ENCODE data around the gene FRMD3.

The FRMD3 gene

DNA sequence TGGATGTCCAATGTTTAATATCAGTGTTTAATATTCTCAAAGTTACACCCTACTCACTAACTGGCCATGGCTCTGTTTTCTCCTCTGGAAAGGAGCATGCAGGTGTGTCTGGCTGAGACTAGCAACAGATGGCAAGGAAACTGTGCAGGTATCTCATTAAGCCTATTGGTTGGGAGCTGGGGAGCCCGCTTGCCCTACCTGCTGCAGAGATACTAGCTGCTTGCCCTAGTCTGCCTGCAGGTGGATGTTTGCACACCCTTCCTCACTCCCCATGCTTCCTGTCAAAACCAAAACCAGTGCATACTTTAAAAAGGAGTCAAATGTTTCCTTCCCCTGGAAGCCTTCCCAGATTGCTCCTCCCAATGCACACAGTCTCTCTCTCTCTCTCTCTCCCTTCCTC, 247.0 kb downstream of the FRMD3 start:
- in situ Hi-C loops (cut with MboI; ENCODE audit: low pct_unique_long_range_greater_than_20kb, low sequenced_read_pairs, unreplicated experiment), result no loop called here
- DNase-seq (ENCODE audit: low spot score), result no peak
- TF ChIP-seq, protein P1, sequence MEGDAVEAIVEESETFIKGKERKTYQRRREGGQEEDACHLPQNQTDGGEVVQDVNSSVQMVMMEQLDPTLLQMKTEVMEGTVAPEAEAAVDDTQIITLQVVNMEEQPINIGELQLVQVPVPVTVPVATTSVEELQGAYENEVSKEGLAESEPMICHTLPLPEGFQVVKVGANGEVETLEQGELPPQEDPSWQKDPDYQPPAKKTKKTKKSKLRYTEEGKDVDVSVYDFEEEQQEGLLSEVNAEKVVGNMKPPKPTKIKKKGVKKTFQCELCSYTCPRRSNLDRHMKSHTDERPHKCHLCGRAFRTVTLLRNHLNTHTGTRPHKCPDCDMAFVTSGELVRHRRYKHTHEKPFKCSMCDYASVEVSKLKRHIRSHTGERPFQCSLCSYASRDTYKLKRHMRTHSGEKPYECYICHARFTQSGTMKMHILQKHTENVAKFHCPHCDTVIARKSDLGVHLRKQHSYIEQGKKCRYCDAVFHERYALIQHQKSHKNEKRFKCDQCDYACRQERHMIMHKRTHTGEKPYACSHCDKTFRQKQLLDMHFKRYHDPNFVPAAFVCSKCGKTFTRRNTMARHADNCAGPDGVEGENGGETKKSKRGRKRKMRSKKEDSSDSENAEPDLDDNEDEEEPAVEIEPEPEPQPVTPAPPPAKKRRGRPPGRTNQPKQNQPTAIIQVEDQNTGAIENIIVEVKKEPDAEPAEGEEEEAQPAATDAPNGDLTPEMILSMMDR (IDR thresholded peaks at IDR 0.05; ENCODE audit: extremely low read depth, insufficient read depth, missing control alignments), result no peak

DNA sequence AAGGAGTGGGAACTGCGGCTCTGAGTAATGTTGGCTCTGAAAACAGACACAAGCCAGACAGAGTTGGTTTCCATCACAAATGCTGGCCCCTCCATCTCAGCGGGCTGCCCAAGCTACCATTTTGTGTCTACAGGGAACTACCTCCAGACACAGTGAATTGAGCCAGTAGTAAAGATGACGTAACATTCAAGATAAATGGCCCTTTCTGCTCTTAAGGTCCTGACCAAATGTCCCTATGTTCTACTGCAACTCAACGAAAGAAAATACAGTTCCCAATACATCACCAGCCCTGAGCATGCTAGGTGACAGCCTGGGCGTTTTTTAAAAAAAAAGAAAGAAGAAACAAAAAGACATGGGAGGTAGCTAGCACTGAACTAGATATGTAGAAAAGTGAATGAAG, 247.5 kb downstream of the FRMD3 start:
- TF ChIP-seq, protein P1 (IDR thresholded peaks at IDR 0.05; ENCODE audit: extremely low read depth, insufficient read depth, missing control alignments), result no peak
- no peak for DNase-seq (ENCODE audit: low spot score)
- in situ Hi-C loops (cut with MboI; ENCODE audit: low pct_unique_long_range_greater_than_20kb, low sequenced_read_pairs, unreplicated experiment), result no loop called here

DNA sequence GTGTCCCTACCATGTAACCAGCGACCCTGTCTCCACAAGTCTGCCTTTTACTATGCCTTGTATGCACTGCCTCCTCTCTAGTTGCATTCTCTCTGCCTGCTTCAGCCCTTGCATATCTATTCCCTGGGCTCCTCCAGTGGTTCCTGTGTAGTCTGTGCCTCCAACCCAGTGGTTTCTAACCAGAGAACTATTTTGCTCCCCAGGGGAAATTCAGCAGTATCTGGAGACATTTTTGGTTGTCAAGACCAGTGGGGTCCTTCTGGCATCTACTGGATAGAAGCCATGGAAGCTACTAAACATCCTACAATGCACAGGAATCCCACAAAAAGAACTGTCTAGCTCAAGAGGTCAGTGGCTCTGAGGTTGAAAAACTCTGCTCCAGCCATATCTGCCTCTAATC, 251.2 kb downstream of the FRMD3 start:
- no peak for DNase-seq (ENCODE audit: low spot score)
- in situ Hi-C loops (cut with MboI; ENCODE audit: low pct_unique_long_range_greater_than_20kb, low sequenced_read_pairs, unreplicated experiment), result no loop called here
- TF ChIP-seq, protein P1 (IDR thresholded peaks at IDR 0.05; ENCODE audit: extremely low read depth, insufficient read depth, missing control alignments), result no peak

DNA sequence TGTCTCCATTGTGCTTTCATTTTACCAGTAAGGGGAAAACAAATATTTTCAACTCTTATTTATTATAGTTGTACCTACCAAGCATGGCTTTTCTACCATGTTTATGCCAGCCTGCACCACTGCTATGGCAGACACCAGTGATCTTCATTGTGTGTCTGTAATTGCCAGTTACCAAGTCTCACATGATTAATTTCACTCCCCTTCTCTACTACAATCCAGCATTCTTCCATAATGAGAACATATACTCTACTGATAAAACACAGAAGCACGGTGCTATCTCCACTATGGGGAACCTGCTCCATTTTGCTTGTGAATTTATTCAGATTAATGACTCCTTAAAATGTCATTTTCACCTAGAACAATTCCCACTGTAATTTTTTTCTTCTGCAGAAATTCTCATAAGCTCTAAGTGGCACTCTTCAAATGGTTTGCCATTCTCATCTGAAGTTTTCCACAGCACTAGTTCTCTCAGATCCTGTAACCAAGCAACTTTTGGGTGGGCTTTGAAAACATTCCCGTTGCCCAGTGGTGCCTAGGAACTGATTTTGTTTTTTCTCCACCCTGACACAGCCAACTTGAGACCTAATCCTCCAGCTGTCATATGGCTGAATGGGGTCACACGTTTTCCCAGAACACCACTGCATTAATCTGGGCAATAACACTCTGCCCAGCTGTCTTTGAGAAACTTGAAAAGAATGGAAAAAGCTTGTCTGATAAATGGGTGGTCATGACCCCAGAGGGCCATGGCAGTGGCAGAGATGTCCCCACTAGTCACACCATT, 252.6 kb downstream of the FRMD3 start:
- TF ChIP-seq, protein P1 (IDR thresholded peaks at IDR 0.05; ENCODE audit: extremely low read depth, insufficient read depth, missing control alignments), result no peak
- no peak for DNase-seq (ENCODE audit: low spot score)
- in situ Hi-C loops (cut with MboI; ENCODE audit: low pct_unique_long_range_greater_than_20kb, low sequenced_read_pairs, unreplicated experiment), result no loop called here

DNA sequence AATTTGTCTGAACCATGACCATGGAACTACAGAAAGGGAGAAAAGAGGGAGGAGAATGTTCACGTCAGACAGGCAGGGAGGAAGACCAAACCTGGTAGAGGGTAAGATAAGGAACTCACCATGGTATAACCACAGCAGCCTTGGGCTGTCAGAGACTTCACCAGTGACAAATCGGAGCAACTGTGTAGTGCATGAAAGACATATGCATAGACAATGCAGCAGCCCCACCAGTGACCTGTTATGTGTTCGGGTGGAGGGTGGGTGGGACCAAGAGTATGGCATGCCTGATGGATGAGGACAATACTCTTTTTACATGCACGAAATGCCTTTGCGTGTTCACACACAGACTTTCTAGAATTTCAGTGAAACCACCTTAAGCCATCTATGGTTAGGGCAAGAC, 253.5 kb downstream of the FRMD3 start:
- in situ Hi-C loops (cut with MboI; ENCODE audit: low pct_unique_long_range_greater_than_20kb, low sequenced_read_pairs, unreplicated experiment), result no loop called here
- no peak for DNase-seq (ENCODE audit: low spot score)
- TF ChIP-seq, protein P1 (IDR thresholded peaks at IDR 0.05; ENCODE audit: extremely low read depth, insufficient read depth, missing control alignments), result no peak

DNA sequence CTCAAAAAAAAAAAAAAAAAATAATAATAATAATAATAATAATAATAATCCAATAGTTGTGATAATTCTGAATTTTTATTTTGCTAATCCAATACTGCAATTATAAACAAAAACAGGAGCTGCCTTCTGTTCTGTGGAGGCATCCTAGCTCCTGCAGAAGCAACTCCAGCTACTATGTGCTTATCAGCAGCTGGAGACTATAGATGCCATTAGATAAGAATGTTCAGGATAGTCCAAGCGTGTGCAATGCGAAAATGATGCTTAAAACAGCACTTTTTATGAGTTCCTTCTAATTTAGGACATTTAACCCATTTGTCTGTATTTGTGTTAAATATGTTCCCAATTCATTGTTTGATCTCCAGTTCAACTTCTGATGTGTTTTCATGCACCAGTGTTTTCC, 254.7 kb downstream of the FRMD3 start:
- TF ChIP-seq, protein P1 (IDR thresholded peaks at IDR 0.05; ENCODE audit: extremely low read depth, insufficient read depth, missing control alignments), result no peak
- in situ Hi-C loops (cut with MboI; ENCODE audit: low pct_unique_long_range_greater_than_20kb, low sequenced_read_pairs, unreplicated experiment), result no loop called here
- no peak for DNase-seq (ENCODE audit: low spot score)

All from GM13977 (cell line).